H1 (cell line): ENCODE results near the gene NCOA5. TPM values are rescaled to one million over a fixed set of nuclear protein-coding genes. Genes with fewer than 3 reads are reported as not detected.

Source experiments
- CTCF ChIA-PET: fragments of 300-600 bp; sonication (Branson Sonifier 250); formaldehyde crosslinking; loops from one replicate; lab custom pipeline; 2021; ENCODE audit not compliant: partially characterized antibody; lab: Charles Lee
- POLR2A ChIA-PET: fragments of 300-600 bp; sonication (Branson Sonifier 250); formaldehyde crosslinking; loops from one replicate; lab custom pipeline; 2021; ENCODE audit warnings: inconsistent platforms; ENCODE audit not compliant: partially characterized antibody; lab: Charles Lee
- DNase-seq, 2 experiments: peaks; one replicate each; pipeline versions ENCODE4 v3.0.0 to v3.0.0-alpha.2; 2010 to 2022; ENCODE audit warnings: low spot score in 2 of 2, low read depth in 1 of 2, mixed read lengths in 1 of 2
- FAIRE-seq: peaks from 2 replicates; lab custom pipeline; 2011; peaks lifted over from hg19 to GRCh38; lab: Jason Lieb, UNC
- H2AFZ ChIP-seq: 2 replicates; pipeline ENCODE4 v1.8.1; 2012; ENCODE audit warnings: low read length, inconsistent platforms
- H2AK5ac ChIP-seq: 2 replicates; pipeline ENCODE4 v1.6.1; 2013; ENCODE audit warnings: low read depth, low read length
- H2BK120ac ChIP-seq: replicated peaks from 2 replicates; pipeline ENCODE3; 2013; ENCODE audit warnings: low read depth, low read length, inconsistent platforms
- H2BK12ac ChIP-seq: 2 replicates; pipeline ENCODE4 v1.6.1; 2013; ENCODE audit warnings: low read depth, low read length
- H2BK15ac ChIP-seq: 2 replicates; pipeline ENCODE4 v1.6.1; 2013; ENCODE audit warnings: low read length
- H2BK20ac ChIP-seq: 2 replicates; pipeline ENCODE4 v1.6.1; 2013; ENCODE audit warnings: low read length
- H2BK5ac ChIP-seq: 2 replicates; pipeline ENCODE4 v1.6.1; 2013; ENCODE audit warnings: low read depth, low read length
- H3K14ac ChIP-seq: 2 replicates; pipeline ENCODE4 v1.6.1; 2013; ENCODE audit warnings: inconsistent platforms; ENCODE audit not compliant: insufficient read length
- H3K18ac ChIP-seq: 2 replicates; pipeline ENCODE4 v1.6.1; 2013; ENCODE audit warnings: low read length; ENCODE audit errors: extremely low read depth
- H3K23ac ChIP-seq: 2 replicates; pipeline ENCODE4 v1.6.1; 2013; ENCODE audit warnings: inconsistent platforms; ENCODE audit not compliant: insufficient read length
- H3K23me2 ChIP-seq: 2 replicates; pipeline ENCODE4 v1.6.1; 2013; ENCODE audit warnings: low read depth, low read length
- H3K27ac ChIP-seq: 2 replicates; pipeline ENCODE4 v1.6.1; 2011; ENCODE audit warnings: low read depth, low read length, inconsistent platforms
- H3K27me3 ChIP-seq, 4 experiments: replicated peaks in 1 of 4; 1 replicate in 1 of 4; 2 replicates in 3 of 4; pipeline versions ENCODE4 v1.6.1 to v1.8.1; 2011 to 2013; ENCODE audit warnings: low read length in 3 of 4, mild to moderate bottlenecking in 3 of 4, inconsistent platforms in 2 of 4, mixed read lengths in 2 of 4, moderate library complexity in 1 of 4; ENCODE audit not compliant: control insufficient read depth in 3 of 4, insufficient read depth in 3 of 4; ENCODE audit errors: extremely low read depth in 1 of 4
- H3K36me3 ChIP-seq, 4 experiments: 2 replicates each; pipeline versions ENCODE4 v1.6.1 to v1.8.1; 2011 to 2013; ENCODE audit warnings: mild to moderate bottlenecking in 4 of 4, low read length in 3 of 4, moderate library complexity in 2 of 4, control low read depth in 1 of 4, inconsistent platforms in 1 of 4; ENCODE audit not compliant: insufficient read depth in 4 of 4, control insufficient read depth in 2 of 4
- H3K4ac ChIP-seq: replicated peaks from 2 replicates; pipeline ENCODE3; 2013; ENCODE audit warnings: low read length, low read depth, mixed read lengths, inconsistent platforms; ENCODE audit not compliant: insufficient read length
- H3K4me1 ChIP-seq, 4 experiments: replicated peaks in 1 of 4; 1 replicate in 1 of 4; 2 replicates in 3 of 4; pipeline versions ENCODE4 v1.6.1 to v1.8.1; 2011 to 2013; ENCODE audit warnings: low read length in 3 of 4, inconsistent platforms in 2 of 4, mixed read lengths in 1 of 4; ENCODE audit not compliant: insufficient read depth in 4 of 4, control insufficient read depth in 3 of 4
- H3K4me2 ChIP-seq, 2 experiments: 2 replicates each; pipeline versions ENCODE4 v1.6.1 to v1.8.1; 2011 to 2013; ENCODE audit warnings: low read depth in 2 of 2, low read length in 2 of 2, control low read depth in 1 of 2, inconsistent platforms in 1 of 2, mild to moderate bottlenecking in 1 of 2; ENCODE audit not compliant: insufficient read depth in 1 of 2
- H3K4me3 ChIP-seq, 4 experiments: fragments of 200-600, 300-600 bp in 1 of 4; sonication (generic), shearing (Covaris generic), sonication (Bioruptor Twin) in 1 of 4; 2 replicates each; pipeline versions ENCODE4 v1.5.1 to v1.8.1; 2011 to 2016; ENCODE audit warnings: low read length in 4 of 4, low read depth in 3 of 4, control low read depth in 2 of 4, inconsistent platforms in 2 of 4, mild to moderate bottlenecking in 2 of 4, mixed read lengths in 1 of 4, moderate library complexity in 1 of 4; ENCODE audit not compliant: insufficient read depth in 2 of 4; ENCODE audit errors: extremely low read depth in 1 of 4
- H3K56ac ChIP-seq: replicated peaks from 2 replicates; pipeline ENCODE3; 2013; ENCODE audit warnings: low read depth, mild to moderate bottlenecking, mixed read lengths, low read length, inconsistent platforms; ENCODE audit not compliant: insufficient read length
- H3K79me1 ChIP-seq: 2 replicates; pipeline ENCODE4 v1.6.1; 2013; ENCODE audit warnings: low read depth, low read length, control low read depth
- H3K79me2 ChIP-seq, 2 experiments: 2 replicates each; pipeline versions ENCODE4 v1.6.1 to v1.8.1; 2012 to 2013; ENCODE audit warnings: low read length in 2 of 2, mild to moderate bottlenecking in 2 of 2, inconsistent platforms in 1 of 2; ENCODE audit not compliant: insufficient read depth in 2 of 2, control insufficient read depth in 1 of 2
- H3K9ac ChIP-seq, 4 experiments: replicated peaks in 1 of 4; 1 replicate in 1 of 4; 2 replicates in 3 of 4; pipeline versions ENCODE4 v1.6.1 to v1.8.1; 2011 to 2013; ENCODE audit warnings: low read depth in 3 of 4, low read length in 3 of 4, control low read depth in 2 of 4, mild to moderate bottlenecking in 2 of 4, moderate library complexity in 2 of 4, inconsistent platforms in 1 of 4; ENCODE audit errors: extremely low read depth in 1 of 4
- H3K9me3 ChIP-seq, 2 experiments: 2 replicates each; pipeline versions ENCODE4 v1.6.1 to v1.8.1; 2012 to 2013; ENCODE audit warnings: mild to moderate bottlenecking in 2 of 2, moderate library complexity in 2 of 2, control low read depth in 1 of 2, inconsistent platforms in 1 of 2, low read depth in 1 of 2, low read length in 1 of 2, mixed read lengths in 1 of 2; ENCODE audit not compliant: insufficient read depth in 2 of 2
- H4K20me1 ChIP-seq, 2 experiments: replicated peaks in 1 of 2; 2 replicates each; pipeline versions ENCODE3 to v1.8.1; 2011 to 2013; ENCODE audit warnings: inconsistent platforms in 2 of 2, low read length in 2 of 2, mild to moderate bottlenecking in 1 of 2; ENCODE audit not compliant: insufficient read depth in 2 of 2, control insufficient read depth in 1 of 2
- H4K5ac ChIP-seq: 2 replicates; pipeline ENCODE4 v1.6.1; 2013; ENCODE audit warnings: low read length, low read depth, mixed read lengths, inconsistent platforms; ENCODE audit not compliant: insufficient read length
- H4K8ac ChIP-seq: 2 replicates; pipeline ENCODE4 v1.8.0; 2013; ENCODE audit warnings: mild to moderate bottlenecking, moderate library complexity, low read length, inconsistent platforms; ENCODE audit not compliant: insufficient read depth; ENCODE audit errors: extremely low read depth
- H4K91ac ChIP-seq: replicated peaks from 2 replicates; pipeline ENCODE3; 2013; ENCODE audit warnings: low read length, mixed read lengths, inconsistent platforms; ENCODE audit not compliant: insufficient read length
- CREB1 ChIP-seq: IDR thresholded peaks from 2 replicates; pipeline ENCODE4 v1.6.1; 2012; ENCODE audit warnings: inconsistent platforms
- EZH2 ChIP-seq: fragments of 200-600 bp; sonication (generic); IDR thresholded peaks from 2 replicates; pipeline ENCODE4 v1.7.1; 2012; ENCODE audit warnings: low read depth, mild to moderate bottlenecking, moderate library complexity, low read length, inconsistent platforms; ENCODE audit not compliant: severe bottlenecking
- FOSL1 ChIP-seq: IDR thresholded peaks from 2 replicates; pipeline ENCODE4 v1.6.1; 2011; ENCODE audit warnings: mild to moderate bottlenecking, low read depth, low read length, moderate library complexity; ENCODE audit not compliant: insufficient read depth
- GABPA ChIP-seq: IDR thresholded peaks from 2 replicates; pipeline ENCODE4 v1.6.1; 2011; ENCODE audit warnings: mild to moderate bottlenecking, low read length, moderate library complexity, borderline replicate concordance; ENCODE audit not compliant: insufficient read depth
- MAFK ChIP-seq: IDR thresholded peaks from 2 replicates; pipeline ENCODE4 v1.6.1; 2012; ENCODE audit warnings: low read depth, mild to moderate bottlenecking, improper control_type of control experiment, low read length
- POLR2AphosphoS5 ChIP-seq: IDR thresholded peaks from 2 replicates; pipeline ENCODE4 v1.6.1; 2011; ENCODE audit warnings: low read depth, low read length
- SP1 ChIP-seq: IDR thresholded peaks from 2 replicates; pipeline ENCODE4 v1.6.1; 2011; ENCODE audit warnings: low read depth, low read length
- TAF1 ChIP-seq: IDR thresholded peaks from 2 replicates; pipeline ENCODE4 v1.6.1; 2011; ENCODE audit warnings: mild to moderate bottlenecking, low read depth, low read length
- WGBS, 2 experiments: shearing (Covaris generic) in 1 of 2; methylation state at CpG; one replicate each; pipeline versions ENCODE4 v1.1.6 to v1.1.7; 2013 to 2015; ENCODE audit warnings: low lambda C conversion rate in 2 of 2, mixed read lengths in 2 of 2, inconsistent platforms in 1 of 2, low coverage in 1 of 2, missing lambda C conversion rate in 1 of 2; ENCODE audit not compliant: insufficient replicate concordance in 2 of 2, insufficient coverage in 1 of 2, insufficient read length in 1 of 2; ENCODE audit errors: extremely low coverage in 1 of 2, missing lambda C conversion rate in 1 of 2; 5-methylcytosine and 5-hydroxymethylcytosine counted together
- polyA plus RNA-seq, 7 experiments: library from polyadenylated mRNA; depleted of rRNA in 3 of 7; stranded (reverse) in 5 of 7; unstranded in 2 of 7; fragments of >200 nt in 5 of 7; fragments of 200-250 nt in 2 of 7; gene quantifications; 1 replicate in 5 of 7; 2 replicates in 1 of 7; 4 replicates in 1 of 7; pipeline versions ENCODE4 v1.2.1 to v1.2.3, GENCODE V29; 2011 to 2013; ENCODE audit warnings: missing spikeins in 2 of 7, mixed read lengths in 2 of 7
- total RNA-seq: library from RNA; stranded (reverse); fragmentation: NEBNext Ultra II Directional; extraction: Animal tissue kit (Norgen Biotek cat#: 25700); gene quantifications from 2 replicates; pipeline ENCODE4 v1.2.1, GENCODE V29; 2021
- TF ChIP-seq, protein P1 (sequence below), 3 experiments: IDR thresholded peaks; 1 replicate in 2 of 3; 2 replicates in 1 of 3; pipeline versions ENCODE4 v1.5.1 to v1.6.1; 2011; ENCODE audit warnings: low read length in 3 of 3, mild to moderate bottlenecking in 3 of 3, inconsistent platforms in 2 of 3, low read depth in 1 of 3, moderate library complexity in 1 of 3; ENCODE audit not compliant: insufficient read depth in 1 of 3; ENCODE audit errors: control extremely low read depth in 1 of 3

The NCOA5 gene
- total and polyA plus RNA-seq, 2 of the 8 experiments (the other 6 are each of a cell fraction or from before 2014, with no cell fraction given) = 20.4 to 29.0 TPM

DNA sequence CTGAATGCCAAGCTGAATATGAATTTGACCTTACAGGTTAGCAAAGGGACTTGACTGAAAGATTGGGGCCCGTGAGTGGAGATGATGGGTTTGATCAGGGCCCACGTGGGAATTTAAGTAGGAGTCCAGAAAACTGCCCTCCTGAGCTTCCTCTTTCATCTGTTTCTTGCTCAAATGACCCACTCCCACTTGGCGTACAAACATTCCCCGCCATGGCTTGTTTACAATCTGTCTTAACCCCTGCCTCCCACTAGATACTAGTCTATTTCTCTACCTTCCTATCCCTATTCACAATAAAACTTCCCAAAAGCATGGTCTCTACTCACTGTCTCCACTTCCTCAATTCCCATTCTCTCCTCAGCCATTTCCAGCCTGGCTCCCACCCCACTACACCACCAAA, 71.7 kb downstream of the NCOA5 start:
- H3K36me3 ChIP-seq = no peaks in the 10 kb centered on the region
- peaks cover 11% of the 10 kb centered on the region for H3K23me2 ChIP-seq
- H2BK15ac ChIP-seq = no peak overlapping the region
- no peak overlapping the region for H3K4me3 ChIP-seq
- H3K27me3 ChIP-seq = peaks cover 0 to 4% (median 2%) of the 10 kb centered on the region in 4 experiments; a peak in 3 of 7 replicates
- H2BK120ac ChIP-seq = no peak overlapping the region
- H3K9ac ChIP-seq = no peak overlapping the region
- no peak overlapping the region for H3K23ac ChIP-seq
- H3K9me3 ChIP-seq = no peaks in the 10 kb centered on the region
- no peaks in the 10 kb centered on the region for H3K79me2 ChIP-seq
- H2BK20ac ChIP-seq = no peak overlapping the region
- CTCF ChIA-PET = interaction anchor here (0.5 to 2.4 kb wide), 11 partner anchors 11 to 331 kb away, joined by 3 to 16 read pairs (median 3); partner anchors contain the start of gene SLC12A5
- no peak overlapping the region for H2BK12ac ChIP-seq
- no peak overlapping the region for H3K4me2 ChIP-seq
- no peak overlapping the region for H3K18ac ChIP-seq
- 82% methylated on average over 4 of the region's 4 CpGs; no CpG with 5 or more reads in 1 of the 2 experiments for WGBS, 2 experiments
- H3K4ac ChIP-seq = no peak overlapping the region
- POLR2A ChIA-PET = interaction anchor here (0.7 to 1.7 kb wide), 3 partner anchors 9 to 71 kb away, joined by 3 to 4 read pairs (median 3); no protein-coding TSS in a partner anchor
- H3K27ac ChIP-seq = no peak overlapping the region
- peaks cover 0 to 4% (median under 1%) of the 10 kb centered on the region in 4 experiments; a peak in 3 of 7 replicates for H3K4me1 ChIP-seq
- no peaks in the 10 kb centered on the region for H3K79me1 ChIP-seq
- no peak overlapping the region for H2BK5ac ChIP-seq
- FAIRE-seq (no peak), DNase-seq (no peak)
- no peak overlapping the region for H4K91ac ChIP-seq
- H2AK5ac ChIP-seq = no peak overlapping the region
- no peak overlapping the region for H2AFZ ChIP-seq
- H3K14ac ChIP-seq = no peak overlapping the region
- no peak overlapping the region for H4K8ac ChIP-seq
- no peak overlapping the region for H4K5ac ChIP-seq
- no peak overlapping the region for H3K56ac ChIP-seq
- TF ChIP-seq FOSL1 (no peak), GABPA (no peak), MAFK (no peak), SP1 (no peak), EZH2 (no peak), CREB1 (no peak), POLR2AphosphoS5 (no peak), TAF1 (no peak)
- TF ChIP-seq, protein P1, sequence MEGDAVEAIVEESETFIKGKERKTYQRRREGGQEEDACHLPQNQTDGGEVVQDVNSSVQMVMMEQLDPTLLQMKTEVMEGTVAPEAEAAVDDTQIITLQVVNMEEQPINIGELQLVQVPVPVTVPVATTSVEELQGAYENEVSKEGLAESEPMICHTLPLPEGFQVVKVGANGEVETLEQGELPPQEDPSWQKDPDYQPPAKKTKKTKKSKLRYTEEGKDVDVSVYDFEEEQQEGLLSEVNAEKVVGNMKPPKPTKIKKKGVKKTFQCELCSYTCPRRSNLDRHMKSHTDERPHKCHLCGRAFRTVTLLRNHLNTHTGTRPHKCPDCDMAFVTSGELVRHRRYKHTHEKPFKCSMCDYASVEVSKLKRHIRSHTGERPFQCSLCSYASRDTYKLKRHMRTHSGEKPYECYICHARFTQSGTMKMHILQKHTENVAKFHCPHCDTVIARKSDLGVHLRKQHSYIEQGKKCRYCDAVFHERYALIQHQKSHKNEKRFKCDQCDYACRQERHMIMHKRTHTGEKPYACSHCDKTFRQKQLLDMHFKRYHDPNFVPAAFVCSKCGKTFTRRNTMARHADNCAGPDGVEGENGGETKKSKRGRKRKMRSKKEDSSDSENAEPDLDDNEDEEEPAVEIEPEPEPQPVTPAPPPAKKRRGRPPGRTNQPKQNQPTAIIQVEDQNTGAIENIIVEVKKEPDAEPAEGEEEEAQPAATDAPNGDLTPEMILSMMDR (IDR thresholded peaks at IDR 0.05; ENCODE audit: control extremely low read depth in 1 of 3, insufficient read depth in 1 of 3, low read depth in 1 of 3, low read length in 3 of 3) = no peak
- peaks cover 0 to 5% of the 10 kb centered on the region in 2 experiments for H4K20me1 ChIP-seq
